Measurements from ENCODE around the gene CDH23.

GRCh38 chr10:71747551-71748523 is 351.1 kb downstream of the CDH23 start:
- TF ChIP-seq CTCF (conservative IDR thresholded peaks at IDR 0.05 in 1 of 2, IDR thresholded peaks at IDR 0.05 in 1 of 2; ENCODE audit: extremely low read depth in 1 of 2, insufficient read depth in 1 of 2, low read depth in 1 of 2, low read length in 2 of 2): no peak
- TF ChIP-seq EZH2 (IDR thresholded peaks at IDR 0.05; ENCODE audit: borderline replicate concordance, low read length): no peak
